Smooth muscle cell of the brain vasculature (primary cell): ENCODE measurements around the gene CALML5.

Experiments used
- DNase-seq: peaks from one replicate; pipeline ENCODE4 v3.0.0-alpha.2; 2012; ENCODE audit warnings: low read depth, low spot score

The CALML5 gene

GRCh38 chr10:5500910-5501309, 1.5 kb upstream of the CALML5 start:
- no peak for DNase-seq

GRCh38 chr10:5500162-5500670, 846 bp upstream of the CALML5 start:
- no peak for DNase-seq

GRCh38 chr10:5498791-5499492, 428 bp downstream of the CALML5 start:
- no peak for DNase-seq

GRCh38 chr10:5497948-5498730, 1.2 kb downstream of the CALML5 start:
- no peak for DNase-seq

- no peak for DNase-seq
Measured at GRCh38 chr10:5497289-5497688, 2.1 kb downstream of the CALML5 start.

- DNase-seq, result no peak
Measured at GRCh38 chr10:5496261-5497250, 2.8 kb downstream of the CALML5 start.

- DNase-seq, result no peak
Measured at GRCh38 chr10:5494611-5495010, 4.8 kb downstream of the CALML5 start.

GRCh38 chr10:5493691-5494090, 5.7 kb downstream of the CALML5 start:
- no peak for DNase-seq

GRCh38 chr10:5492929-5493576, 6.3 kb downstream of the CALML5 start:
- no peak for DNase-seq

- no peak for DNase-seq
Measured at GRCh38 chr10:5492322-5492855, 7.0 kb downstream of the CALML5 start.

- no peak for DNase-seq
Measured at GRCh38 chr10:5491477-5491876, 7.9 kb downstream of the CALML5 start.

- no peak for DNase-seq
Measured at GRCh38 chr10:5490698-5491464, 8.5 kb downstream of the CALML5 start.

GRCh38 chr10:5490032-5490431, 9.3 kb downstream of the CALML5 start:
- DNase-seq, result no peak

GRCh38 chr10:5488272-5489161, 10.9 kb downstream of the CALML5 start:
- DNase-seq, result no peak

- no peak for DNase-seq
Measured at GRCh38 chr10:5486853-5487235, 12.5 kb downstream of the CALML5 start.

- DNase-seq, result no peak
Measured at GRCh38 chr10:5485948-5486852, 13.2 kb downstream of the CALML5 start.

- no peak for DNase-seq
Measured at GRCh38 chr10:5485290-5485689, 14.1 kb downstream of the CALML5 start.

GRCh38 chr10:5484205-5484604, 15.2 kb downstream of the CALML5 start:
- DNase-seq, result no peak
